ENCODE measurements around the gene ZBTB49. TPM values are rescaled to one million over a fixed set of nuclear protein-coding genes. Genes with fewer than 3 reads are reported as not detected.

Gene ZBTB49
- polyA plus RNA-seq, 1 experiment = 1.9 TPM

- Histone ChIP-seq H3K27me3 (ENCODE audit: control insufficient read depth, insufficient read depth, low read length) (peaks cover 6% of the 10 kb centered on the region), H3K4me3 (ENCODE audit: low read depth, low read length) (no peak overlapping the region), H3K36me3 (ENCODE audit: control insufficient read depth, insufficient read depth, low read length) (no peaks in the 10 kb centered on the region)
- no peak for DNase-seq (ENCODE audit: low read depth)
- no peak for TF ChIP-seq CTCF (IDR thresholded peaks at IDR 0.05; ENCODE audit: insufficient read depth, low read depth, low read length)
- ChIA-PET CTCF (interaction anchor here (1.1 to 2.8 kb wide), 14 partner anchors 8 to 171 kb away, joined by 3 to 19 read pairs (median 6); partner anchors contain the start of gene TMEM128), POLR2A (interaction anchor here (0.6 kb wide), 1 partner anchor 12 kb away, joined by 3 read pairs; the partner anchor contains the start of gene TMEM128)
These were observed 30.5 kb upstream of the ZBTB49 start for GRCh38 chr4:4259484-4260100.

- CTCF ChIA-PET = interaction anchor here (0.8 to 2.8 kb wide), 15 partner anchors 8 to 170 kb away, joined by 3 to 19 read pairs (median 6); partner anchors contain the start of gene TMEM128
- Histone ChIP-seq H3K4me3 (ENCODE audit: low read depth, low read length) (no peak overlapping the region), H3K27me3 (ENCODE audit: control insufficient read depth, insufficient read depth, low read length) (peaks cover 4% of the 10 kb centered on the region), H3K36me3 (ENCODE audit: control insufficient read depth, insufficient read depth, low read length) (no peaks in the 10 kb centered on the region)
- TF ChIP-seq CTCF (IDR thresholded peaks at IDR 0.05; ENCODE audit: insufficient read depth, low read depth, low read length) = peak; percentile 50
- DNase-seq (ENCODE audit: low read depth) = no peak
- POLR2A ChIA-PET = no interaction called here
These were observed 29.8 kb upstream of the ZBTB49 start for GRCh38 chr4:4260185-4260751.

GRCh38 chr4:4267981-4268380 is 22.1 kb upstream of the ZBTB49 start:
- no peak for TF ChIP-seq CTCF (IDR thresholded peaks at IDR 0.05; ENCODE audit: insufficient read depth, low read depth, low read length)
- H3K4me3 ChIP-seq (ENCODE audit: low read depth, low read length) = no peak overlapping the region
- DNase-seq (ENCODE audit: low read depth) = no peak
- peaks cover 2% of the 10 kb centered on the region; the same call in 1 of the 2 replicates for H3K36me3 ChIP-seq (ENCODE audit: control insufficient read depth, insufficient read depth, low read length)
- ChIA-PET POLR2A (no interaction called here), CTCF (no interaction called here)
- no peaks in the 10 kb centered on the region for H3K27me3 ChIP-seq (ENCODE audit: control insufficient read depth, insufficient read depth, low read length)

- H3K4me3 ChIP-seq (ENCODE audit: low read depth, low read length) = no peak overlapping the region
- peaks cover 3% of the 10 kb centered on the region for H3K36me3 ChIP-seq (ENCODE audit: control insufficient read depth, insufficient read depth, low read length)
- DNase-seq (ENCODE audit: low read depth) = no peak
- TF ChIP-seq CTCF (IDR thresholded peaks at IDR 0.05; ENCODE audit: insufficient read depth, low read depth, low read length) = no peak
- ChIA-PET CTCF (no interaction called here), POLR2A (no interaction called here)
- no peaks in the 10 kb centered on the region for H3K27me3 ChIP-seq (ENCODE audit: control insufficient read depth, insufficient read depth, low read length)
These were observed 21.3 kb upstream of the ZBTB49 start for GRCh38 chr4:4268776-4269175.

GRCh38 chr4:4269331-4269731 is 20.7 kb upstream of the ZBTB49 start:
- no peaks in the 10 kb centered on the region for H3K27me3 ChIP-seq (ENCODE audit: control insufficient read depth, insufficient read depth, low read length)
- no peak for TF ChIP-seq CTCF (IDR thresholded peaks at IDR 0.05; ENCODE audit: insufficient read depth, low read depth, low read length)
- no peak for DNase-seq (ENCODE audit: low read depth)
- peaks cover 4% of the 10 kb centered on the region for H3K36me3 ChIP-seq (ENCODE audit: control insufficient read depth, insufficient read depth, low read length)
- POLR2A ChIA-PET = no interaction called here
- CTCF ChIA-PET = interaction anchor here (0.8 kb wide), 1 partner anchor 9 kb away, joined by 5 read pairs; no protein-coding TSS in a partner anchor
- H3K4me3 ChIP-seq (ENCODE audit: low read depth, low read length) = no peak overlapping the region

Data from BJ (cell line).